Measurements from ENCODE around the gene KLHDC10.

GRCh38 chr7:130087364-130087763 lies 17.0 kb downstream of the KLHDC10 start:
- TF ChIP-seq, protein P1, sequence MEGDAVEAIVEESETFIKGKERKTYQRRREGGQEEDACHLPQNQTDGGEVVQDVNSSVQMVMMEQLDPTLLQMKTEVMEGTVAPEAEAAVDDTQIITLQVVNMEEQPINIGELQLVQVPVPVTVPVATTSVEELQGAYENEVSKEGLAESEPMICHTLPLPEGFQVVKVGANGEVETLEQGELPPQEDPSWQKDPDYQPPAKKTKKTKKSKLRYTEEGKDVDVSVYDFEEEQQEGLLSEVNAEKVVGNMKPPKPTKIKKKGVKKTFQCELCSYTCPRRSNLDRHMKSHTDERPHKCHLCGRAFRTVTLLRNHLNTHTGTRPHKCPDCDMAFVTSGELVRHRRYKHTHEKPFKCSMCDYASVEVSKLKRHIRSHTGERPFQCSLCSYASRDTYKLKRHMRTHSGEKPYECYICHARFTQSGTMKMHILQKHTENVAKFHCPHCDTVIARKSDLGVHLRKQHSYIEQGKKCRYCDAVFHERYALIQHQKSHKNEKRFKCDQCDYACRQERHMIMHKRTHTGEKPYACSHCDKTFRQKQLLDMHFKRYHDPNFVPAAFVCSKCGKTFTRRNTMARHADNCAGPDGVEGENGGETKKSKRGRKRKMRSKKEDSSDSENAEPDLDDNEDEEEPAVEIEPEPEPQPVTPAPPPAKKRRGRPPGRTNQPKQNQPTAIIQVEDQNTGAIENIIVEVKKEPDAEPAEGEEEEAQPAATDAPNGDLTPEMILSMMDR (IDR thresholded peaks at IDR 0.05), result no peak
- TF ChIP-seq POLR2A (IDR thresholded peaks at IDR 0.05; ENCODE audit: low read depth) (no peak), POLR2AphosphoS5 (IDR thresholded peaks at IDR 0.05) (no peak), EP300 (IDR thresholded peaks at IDR 0.05) (no peak)
